Heart right ventricle (tissue), 16 donors: ENCODE data around the gene IL10. TPM values are rescaled to one million over a fixed set of nuclear protein-coding genes. Genes with fewer than 3 reads are reported as not detected.
A peak's percentile ranks its signal among the peaks of the same experiment; 100 is the strongest.

Source experiments
- ATAC-seq, 8 donors: fragments of 200-7000 bp; cut with Tn5 transposase; one replicate each; pipeline ENCODE4 v1.9.1; 2020; ENCODE audit warnings: mild to moderate bottlenecking in 8 of 8, moderate library complexity in 8 of 8, moderate number of reproducible peaks in 1 of 8
- DNase-seq, 2 donors: peaks; one replicate each; pipeline ENCODE4 v3.0.0-alpha.2; 2020
- H3K27ac ChIP-seq, 10 donors: fragments of 200-600 bp; sonication (generic) in 2 of 10; one replicate each; pipeline versions ENCODE4 v1.5.0 to v1.8.0; 2020 to 2022; ENCODE audit warnings: mild to moderate bottlenecking in 3 of 10
- H3K27me3 ChIP-seq, 7 donors: fragments of 200-600 bp; one replicate each; pipeline ENCODE4 v1.8.0; 2021 to 2022; ENCODE audit warnings: mild to moderate bottlenecking in 2 of 7
- H3K36me3 ChIP-seq, 9 donors: fragments of 200-600 bp; sonication (generic) in 1 of 9; one replicate each; pipeline versions ENCODE4 v1.5.0 to v1.8.0; 2020 to 2022; ENCODE audit warnings: mild to moderate bottlenecking in 2 of 9
- H3K4me1 ChIP-seq, 9 donors: fragments of 200-600 bp; sonication (generic) in 1 of 9; one replicate each; pipeline versions ENCODE4 v1.5.0 to v1.8.0; 2020 to 2022; ENCODE audit warnings: mild to moderate bottlenecking in 4 of 9
- H3K4me3 ChIP-seq, 10 donors: fragments of 200-600 bp; sonication (generic) in 2 of 10; one replicate each; pipeline versions ENCODE4 v1.5.0 to v1.8.0; 2020 to 2022; ENCODE audit warnings: mild to moderate bottlenecking in 7 of 10, moderate library complexity in 2 of 10
- H3K9me3 ChIP-seq, 11 donors: fragments of 200-600 bp in 10 of 11; sonication (generic) in 2 of 11; one replicate each; pipeline versions ENCODE4 v1.5.0 to v1.8.0; 2013 to 2022; ENCODE audit warnings: mild to moderate bottlenecking in 2 of 11, control low read depth in 1 of 11, moderate library complexity in 1 of 11
- WGBS, 2 donors: extraction: QIAGEN DNeasy Blood & Tissue Kit; methylation state at CpG; one replicate each; pipeline ENCODE4 v1.1.7; 2013; ENCODE audit warnings: inconsistent platforms in 1 of 2; 5-methylcytosine and 5-hydroxymethylcytosine counted together
- intact Hi-C, 10 donors: fragments of 100-400 bp; cut with DNase I; formaldehyde crosslinking; loops; one replicate each; pipeline versions ENCODE4 v1.11.1 to v1.14.2; 2022
- polyA plus RNA-seq, 2 donors: library from polyadenylated mRNA; stranded (reverse); fragments of 200-250 nt; gene quantifications; one replicate each; pipeline ENCODE4 v1.2.3, GENCODE V29; 2013
- total RNA-seq, 10 donors: library from RNA; stranded (reverse); fragmentation: NEBNext Ultra II Directional in 3 of 10; extraction: Animal tissue kit (Norgen Biotek cat#: 25700) in 3 of 10; gene quantifications; one replicate each; pipeline versions ENCODE4 v1.2.1 to v1.2.4, GENCODE V29; 2021 to 2023
- TF ChIP-seq, protein P1 (sequence below), 9 donors: fragments of 200-600 bp; sonication (generic) in 2 of 9; IDR thresholded peaks; one replicate each; pipeline versions ENCODE4 v1.5.0 to v1.8.0; 2021 to 2022; ENCODE audit warnings: antibody characterized with exemption in 9 of 9, mild to moderate bottlenecking in 5 of 9, moderate library complexity in 1 of 9
- donor health status: Arrhythmogenic right ventricular cardiomyopathy.
- donor health status: ischemic (EF 13 %, LVEDD 7.1; RV severe dilation, severe dysfunction).
- donor health status: healthy with polysubstance abuse.
- donor health status: DM: no; HTN: yes; CAD: no.
- donor health status: DM: no; HTN: no; CAD: no.
- donor health status: ischemic (EF 25% LVEDD 6.9; RV normal size, moderate dysfunction).
- donor health status: ischemic (EF 25% LVEDD 5.7; RV mildly dilated, moderate dysfunction).
- donor health status: healthy.
- donor health status: DM: yes; HTN: yes; CAD: no.
- donor health status: Ischemic cardiomyopathy.
- donor health status: ischemic (EF 35%, LVEDD 5.7; RV mildly dilated, moderate dysfunction).
- donor health status: nonischemic (EF 11% LVEDD 7.7; RV severe dilation, severe dysfunction).
- donor health status: DM: yes; HTN: yes; CAD: no.
- donor health status: PGD.
- donor health status: ischemic (EF 29% LVEDD 5.4; RV normal size, mild dysfunction).
- donor health status: nonischemic (EF 23%, LVEDD 6.1; RV moderate dilation, normal function).

The IL10 gene
- total and polyA plus RNA-seq, 12 donors = 0.25 to 2.6 (median 0.78) TPM; not detected in 2

DNA sequence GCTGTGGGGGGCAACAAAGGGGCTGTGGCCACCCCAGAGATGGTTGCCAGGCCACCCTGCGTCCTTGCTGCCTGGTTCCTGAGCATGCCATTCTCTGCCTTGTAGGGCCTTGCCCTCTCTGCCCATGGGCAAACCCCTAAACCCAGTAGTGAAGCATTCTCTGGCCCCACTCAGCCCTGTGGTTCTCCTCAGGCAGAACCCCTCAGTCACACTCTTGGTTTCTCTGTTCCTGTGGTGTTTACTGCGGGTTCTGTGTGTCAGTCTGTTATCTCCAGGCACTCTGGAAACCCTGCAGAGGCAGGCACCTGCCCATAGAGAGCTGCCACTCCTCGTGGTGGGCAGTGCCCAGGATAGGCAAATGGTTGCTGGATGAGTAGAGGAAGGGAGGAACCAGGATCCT lies 42.8 kb downstream of the IL10 start:
- Histone ChIP-seq H3K4me3 (no peak overlapping the region), H3K27me3 (no peaks in the 10 kb centered on the region), H3K4me1 (peaks cover 23 to 65% (median 42%) of the 10 kb centered on the region in 9 donors), H3K36me3 (peaks cover 4 to 62% (median 49%) of the 10 kb centered on the region in 9 donors), H3K27ac (peak overlapping the region in 1 of 10 donors; percentile 19), H3K9me3 (no peaks in the 10 kb centered on the region)
- 83 to 85% methylated on average over 3 of the region's 3 CpGs for WGBS, 2 donors
- intact Hi-C loops = loop anchor here in 9 of 10 donors (5.0 to 10.0 kb wide), 6 partner anchors 37 to 183 kb away; partner anchors contain the start of gene DYRK3 (in 2 of the 9)
- DNase-seq (no peak), ATAC-seq (no peak)
- TF ChIP-seq, protein P1, sequence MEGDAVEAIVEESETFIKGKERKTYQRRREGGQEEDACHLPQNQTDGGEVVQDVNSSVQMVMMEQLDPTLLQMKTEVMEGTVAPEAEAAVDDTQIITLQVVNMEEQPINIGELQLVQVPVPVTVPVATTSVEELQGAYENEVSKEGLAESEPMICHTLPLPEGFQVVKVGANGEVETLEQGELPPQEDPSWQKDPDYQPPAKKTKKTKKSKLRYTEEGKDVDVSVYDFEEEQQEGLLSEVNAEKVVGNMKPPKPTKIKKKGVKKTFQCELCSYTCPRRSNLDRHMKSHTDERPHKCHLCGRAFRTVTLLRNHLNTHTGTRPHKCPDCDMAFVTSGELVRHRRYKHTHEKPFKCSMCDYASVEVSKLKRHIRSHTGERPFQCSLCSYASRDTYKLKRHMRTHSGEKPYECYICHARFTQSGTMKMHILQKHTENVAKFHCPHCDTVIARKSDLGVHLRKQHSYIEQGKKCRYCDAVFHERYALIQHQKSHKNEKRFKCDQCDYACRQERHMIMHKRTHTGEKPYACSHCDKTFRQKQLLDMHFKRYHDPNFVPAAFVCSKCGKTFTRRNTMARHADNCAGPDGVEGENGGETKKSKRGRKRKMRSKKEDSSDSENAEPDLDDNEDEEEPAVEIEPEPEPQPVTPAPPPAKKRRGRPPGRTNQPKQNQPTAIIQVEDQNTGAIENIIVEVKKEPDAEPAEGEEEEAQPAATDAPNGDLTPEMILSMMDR (IDR thresholded peaks at IDR 0.05) = no peak

DNA sequence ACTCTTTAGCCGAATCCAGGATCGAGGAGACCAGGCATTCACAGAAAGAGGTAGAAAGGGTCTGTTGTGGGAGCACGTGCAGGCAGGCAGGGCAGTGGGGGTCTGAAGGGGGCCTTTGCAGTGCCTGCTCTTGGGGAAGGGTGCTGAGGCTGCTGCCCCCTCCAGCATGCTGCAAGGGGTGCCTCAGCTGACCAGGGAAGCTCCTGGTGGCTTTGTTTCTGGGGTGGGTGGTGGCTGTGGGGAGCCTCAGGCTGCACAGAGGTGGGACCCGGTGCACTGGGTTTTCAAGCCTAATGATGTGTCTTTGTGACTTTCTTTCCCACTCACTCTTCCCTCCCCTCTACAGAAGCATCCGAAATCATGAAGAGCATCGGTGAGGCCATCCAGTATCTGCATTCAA lies 43.2 kb downstream of the IL10 start:
- Histone ChIP-seq H3K27ac (peak overlapping the region in 2 of 10 donors; percentile 34 to 45), H3K4me1 (peaks cover 28 to 65% (median 47%) of the 10 kb centered on the region in 9 donors), H3K9me3 (no peaks in the 10 kb centered on the region), H3K4me3 (no peak overlapping the region), H3K27me3 (no peaks in the 10 kb centered on the region), H3K36me3 (peaks cover 4 to 57% (median 49%) of the 10 kb centered on the region in 9 donors)
- TF ChIP-seq, protein P1 (IDR thresholded peaks at IDR 0.05) = no peak
- intact Hi-C loops = loop anchor here in 9 of 10 donors (5.0 to 10.0 kb wide), 6 partner anchors 37 to 183 kb away; partner anchors contain the start of gene DYRK3 (in 2 of the 9)
- WGBS, 2 donors = 75 to 92% methylated on average over 6 of the region's 6 CpGs
- ATAC-seq (no peak), DNase-seq (no peak)

DNA sequence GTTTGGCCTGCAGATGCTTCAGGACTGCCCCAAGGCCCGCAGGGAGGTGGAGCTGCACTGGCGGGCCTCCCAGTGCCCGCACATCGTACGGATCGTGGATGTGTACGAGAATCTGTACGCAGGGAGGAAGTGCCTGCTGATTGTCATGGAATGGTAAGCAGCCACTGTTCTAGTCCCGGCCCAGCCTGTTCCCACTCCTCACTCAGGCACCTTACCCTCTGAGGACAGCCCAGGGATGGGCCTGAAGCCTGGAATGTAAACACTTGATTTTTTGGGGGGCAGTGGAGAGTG lies 43.7 kb downstream of the IL10 start:
- Histone ChIP-seq H3K4me3 (no peak overlapping the region), H3K27ac (peak overlapping the region in 5 of 10 donors; percentile 17 to 63 (median 45)), H3K4me1 (peaks cover 29 to 65% (median 51%) of the 10 kb centered on the region in 9 donors), H3K36me3 (peaks cover 4 to 53% (median 46%) of the 10 kb centered on the region in 9 donors), H3K9me3 (no peaks in the 10 kb centered on the region), H3K27me3 (no peaks in the 10 kb centered on the region)
- ATAC-seq (peak in 2 of 8 donors; percentile 4 to 7), DNase-seq (no peak)
- intact Hi-C loops = loop anchor here in 9 of 10 donors (5.0 to 10.0 kb wide), 6 partner anchors 36 to 184 kb away; partner anchors contain the start of gene DYRK3 (in 2 of the 9)
- TF ChIP-seq, protein P1 (IDR thresholded peaks at IDR 0.05) = no peak
- WGBS, 2 donors = 44 to 45% methylated on average over 9 of the region's 9 CpGs

DNA sequence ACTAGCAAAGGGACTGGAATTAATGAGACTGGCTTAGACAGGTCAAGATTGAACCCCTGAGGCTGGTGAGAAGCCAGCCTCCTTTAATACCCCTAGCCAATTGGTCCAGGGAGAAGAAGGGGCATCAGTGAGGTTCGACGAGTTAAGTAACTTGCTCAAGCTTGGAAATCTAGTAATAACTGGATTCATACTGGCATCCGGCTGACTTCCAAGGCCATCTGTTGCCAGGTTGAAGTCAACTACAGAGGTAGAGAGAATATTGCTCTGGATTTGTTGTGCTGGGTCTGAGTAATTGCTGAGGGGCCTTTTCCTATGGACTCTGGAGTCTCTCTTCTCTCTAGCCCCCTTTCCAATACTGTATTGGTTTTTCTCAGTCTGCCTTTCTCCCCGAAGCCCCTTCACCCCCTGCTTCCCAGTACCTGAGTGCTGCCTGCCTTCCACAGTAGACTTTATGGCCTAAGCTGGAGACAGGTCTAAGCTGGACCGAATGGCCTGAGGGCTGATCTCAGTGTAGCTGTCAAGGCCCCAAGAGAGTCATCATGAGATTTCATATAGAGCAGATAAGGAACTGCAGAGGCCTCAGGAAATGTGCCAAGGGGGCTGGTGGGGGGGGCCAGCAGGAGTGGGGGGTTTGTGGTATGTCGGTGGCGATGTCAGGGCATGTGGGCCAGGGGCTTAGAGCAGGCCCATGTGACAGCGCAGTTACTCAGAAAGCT lies 44.2 kb downstream of the IL10 start:
- TF ChIP-seq, protein P1 (IDR thresholded peaks at IDR 0.05) = no peak
- H3K9me3 ChIP-seq = no peaks in the 10 kb centered on the region
- H3K36me3 ChIP-seq = peaks cover 2 to 48% (median 41%) of the 10 kb centered on the region in 9 donors
- peaks cover 29 to 67% (median 56%) of the 10 kb centered on the region in 9 donors for H3K4me1 ChIP-seq
- intact Hi-C loops = loop anchor here in 9 of 10 donors (2.0 to 10.0 kb wide), 8 partner anchors 36 to 185 kb away; partner anchors contain the start of gene DYRK3 (in 2 of the 9)
- DNase-seq (no peak), ATAC-seq (peak in 1 of 8 donors; percentile 13)
- 36 to 57% methylated on average over 8 of the region's 8 CpGs for WGBS, 2 donors
- H3K27ac ChIP-seq = peak overlapping the region in 9 of 10 donors; percentile 17 to 63 (median 45)
- no peak overlapping the region for H3K4me3 ChIP-seq
- H3K27me3 ChIP-seq = no peaks in the 10 kb centered on the region
